Endothelial cell of umbilical vein (primary cell): ENCODE results near the gene STARD13. TPM values are rescaled to one million over a fixed set of nuclear protein-coding genes. Genes with fewer than 3 reads are reported as not detected.

Source experiments
- BruUV-seq: library from RNA; stranded (reverse); fragments of 400-500 nt; replicated peaks from 2 replicates; lab custom pipeline; 2021; lab: Mats Ljungman, UMichigan
- CTCF ChIA-PET: fragments of 300-600, 350-600 bp; sonication (Branson Sonifier 250); formaldehyde crosslinking; loops from one replicate; lab custom pipeline; 2021; ENCODE audit warnings: antibody characterized with exemption, inconsistent platforms; lab: Charles Lee
- POLR2A ChIA-PET: fragments of 300-600, 350-600 bp; sonication (Branson Sonifier 250); formaldehyde crosslinking; loops from one replicate; lab custom pipeline; 2021; ENCODE audit warnings: antibody characterized with exemption, inconsistent platforms; lab: Charles Lee
- DNase-seq: peaks from one replicate; pipeline ENCODE4 v3.0.0-alpha.2; 2011; ENCODE audit warnings: low read depth, low spot score
- FAIRE-seq: peaks from 2 replicates; lab custom pipeline; 2011; peaks lifted over from hg19 to GRCh38; lab: Jason Lieb, UNC
- H2AFZ ChIP-seq: 2 replicates; pipeline ENCODE4 v1.6.0; 2012; ENCODE audit warnings: low read depth, low read length, control low read depth, inconsistent platforms
- H3K27ac ChIP-seq: 2 replicates; pipeline ENCODE4 v1.5.1; 2011; ENCODE audit warnings: low read depth, mild to moderate bottlenecking, control low read depth, low read length, moderate library complexity; ENCODE audit not compliant: insufficient read depth
- H3K27me3 ChIP-seq, 2 experiments: 2 replicates each; pipeline versions ENCODE4 v1.6.0 to v1.6.1; 2011; ENCODE audit warnings: low read length in 2 of 2, mixed read lengths in 1 of 2; ENCODE audit not compliant: control insufficient read depth in 2 of 2, insufficient read depth in 2 of 2
- H3K36me3 ChIP-seq, 2 experiments: 2 replicates in 1 of 2; 3 replicates in 1 of 2; pipeline ENCODE4 v1.5.1; 2011; ENCODE audit warnings: low read length in 2 of 2, mild to moderate bottlenecking in 1 of 2, moderate library complexity in 1 of 2; ENCODE audit not compliant: control insufficient read depth in 2 of 2, insufficient read depth in 2 of 2; ENCODE audit errors: extremely low read depth in 1 of 2
- H3K4me1 ChIP-seq: 3 replicates; pipeline ENCODE4 v1.5.1; 2011; ENCODE audit warnings: mild to moderate bottlenecking, low read length; ENCODE audit not compliant: control insufficient read depth, insufficient read depth; ENCODE audit errors: extremely low read depth
- H3K4me2 ChIP-seq: 2 replicates; pipeline ENCODE4 v1.6.1; 2011; ENCODE audit warnings: low read length, control low read depth, mixed read lengths; ENCODE audit not compliant: insufficient read depth
- H3K4me3 ChIP-seq, 3 experiments: fragments of 200-600 bp in 1 of 3; sonication (generic), shearing (Covaris generic) in 1 of 3; replicated peaks in 1 of 3; 2 replicates each; pipeline ENCODE4 v1.5.1; 2011 to 2016; ENCODE audit warnings: control low read depth in 3 of 3, low read length in 3 of 3, mild to moderate bottlenecking in 2 of 3, inconsistent platforms in 1 of 3, low read depth in 1 of 3, moderate library complexity in 1 of 3; ENCODE audit not compliant: insufficient read depth in 1 of 3
- H3K79me2 ChIP-seq: 2 replicates; pipeline ENCODE4 v1.6.0; 2012; ENCODE audit warnings: low read length, inconsistent platforms; ENCODE audit not compliant: control insufficient read depth, insufficient read depth
- H3K9ac ChIP-seq: replicated peaks from 2 replicates; pipeline ENCODE3; 2011; ENCODE audit warnings: low read length, control low read depth; ENCODE audit not compliant: insufficient read depth; ENCODE audit errors: extremely low read depth
- H3K9me1 ChIP-seq: replicated peaks from 3 replicates; pipeline ENCODE4 v1.6.0; 2011; ENCODE audit warnings: mild to moderate bottlenecking, low read length; ENCODE audit not compliant: control insufficient read depth, insufficient read depth; ENCODE audit errors: extremely low read depth
- H3K9me3 ChIP-seq: replicated peaks from 2 replicates; pipeline ENCODE4 v1.5.1; 2012; ENCODE audit warnings: low read length, inconsistent platforms; ENCODE audit not compliant: control insufficient read depth, insufficient read depth
- H4K20me1 ChIP-seq: replicated peaks from 2 replicates; pipeline ENCODE3; 2011; ENCODE audit warnings: mild to moderate bottlenecking, low read length; ENCODE audit not compliant: control insufficient read depth, insufficient read depth; ENCODE audit errors: extremely low read depth
- EZH2 ChIP-seq: IDR thresholded peaks from 2 replicates; pipeline ENCODE4 v1.6.1; 2012; ENCODE audit warnings: borderline replicate concordance, low read depth, mild to moderate bottlenecking, moderate library complexity, low read length, inconsistent platforms; ENCODE audit not compliant: severe bottlenecking
- FOS ChIP-seq: IDR thresholded peaks from 2 replicates; pipeline ENCODE4 v1.6.1; 2011; ENCODE audit warnings: mild to moderate bottlenecking, low read length, moderate library complexity, borderline replicate concordance; ENCODE audit not compliant: insufficient read depth
- GATA2 ChIP-seq: IDR thresholded peaks from 2 replicates; pipeline ENCODE4 v1.7.0; 2011; ENCODE audit warnings: low read depth, mild to moderate bottlenecking, moderate library complexity, mixed read lengths, low read length; ENCODE audit not compliant: insufficient read length, insufficient read depth
- JUN ChIP-seq: IDR thresholded peaks from 2 replicates; pipeline ENCODE4 v1.6.1; 2011; ENCODE audit warnings: borderline replicate concordance, low read depth; ENCODE audit not compliant: insufficient read length, insufficient read depth
- MAX ChIP-seq: IDR thresholded peaks from 2 replicates; pipeline ENCODE4 v1.6.1; 2011; ENCODE audit not compliant: insufficient read depth, insufficient read length
- MYC ChIP-seq: IDR thresholded peaks from one replicate; pipeline ENCODE4 v1.6.1; 2011; ENCODE audit warnings: mild to moderate bottlenecking, low read depth, low read length
- POLR2A ChIP-seq: IDR thresholded peaks from 2 replicates; pipeline ENCODE4 v1.6.1; 2012; ENCODE audit warnings: low read depth, mild to moderate bottlenecking, control low read depth, low read length
- POLR2AphosphoS5 ChIP-seq: IDR thresholded peaks from 2 replicates; pipeline ENCODE4 v1.6.1; 2012; ENCODE audit warnings: low read depth, mild to moderate bottlenecking, control low read depth, low read length, moderate library complexity; ENCODE audit not compliant: insufficient read depth
- dilution Hi-C: fragments of 300-500 bp; cut with MboI; formaldehyde crosslinking; loops from one replicate; pipeline ENCODE4 v1.15.0; 2019; ENCODE audit warnings: low sequenced_read_pairs; ENCODE audit not compliant: extremely low pct_ligation_motif_present
- intact Hi-C: fragments of 100-400 bp; cut with micrococcal nuclease; formaldehyde crosslinking; loops from one replicate; pipeline ENCODE4 v1.10.0; 2022
- polyA plus RNA-seq, 4 experiments: library from polyadenylated mRNA; depleted of rRNA in 3 of 4; stranded (reverse) in 3 of 4; unstranded in 1 of 4; fragments of >200 nt; gene quantifications; 2 replicates each; pipeline versions ENCODE4 v1.2.1 to v1.2.3, GENCODE V29; 2011 to 2012; ENCODE audit warnings: missing spikeins in 1 of 4
- total RNA-seq: library from RNA; stranded (reverse); gene quantifications from 2 replicates; pipeline ENCODE4 v1.2.3, GENCODE V29; 2021
- TF ChIP-seq, protein P1 (sequence below), 2 donors: IDR thresholded peaks; 1 replicate in 1 of 2; 2 replicates in 1 of 2; pipeline ENCODE4 v1.5.1; 2011; ENCODE audit warnings: low read length in 2 of 2, mild to moderate bottlenecking in 2 of 2, moderate library complexity in 2 of 2, control low read depth in 1 of 2, inconsistent platforms in 1 of 2, low read depth in 1 of 2; ENCODE audit not compliant: insufficient read depth in 1 of 2; ENCODE audit errors: extremely low read depth in 1 of 2

Gene STARD13
- total and polyA plus RNA-seq, 2 donors (not counting 3 experiments of a cell fraction or from before 2014, with no cell fraction given), result 11.0 to 47.7 TPM

DNA sequence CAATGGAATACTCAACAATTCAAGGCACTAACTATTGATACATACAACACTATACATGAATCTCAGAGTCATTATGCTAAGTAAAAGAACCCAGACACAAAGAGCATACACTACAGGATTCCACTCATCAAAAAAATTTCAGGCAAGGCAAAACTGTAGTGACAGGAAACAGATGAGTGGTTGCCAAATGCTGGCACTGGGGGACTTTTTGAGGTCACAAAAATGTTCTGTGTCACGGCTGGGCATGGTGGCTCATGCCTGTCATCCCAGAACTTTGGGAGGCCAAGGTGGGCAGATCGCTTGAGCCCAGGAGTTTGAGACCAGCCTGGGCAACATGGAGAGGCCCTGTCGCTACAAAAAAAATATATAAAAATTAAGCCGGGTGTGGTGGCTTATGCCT, 139.9 kb downstream of the STARD13 start:
- no TSS peak for BruUV-seq
- no peak for TF ChIP-seq POLR2AphosphoS5
- TF ChIP-seq MYC, result no peak
- TF ChIP-seq GATA2, result no peak
- TF ChIP-seq JUN, result no peak
- no peak for TF ChIP-seq MAX
- TF ChIP-seq FOS, result no peak
- TF ChIP-seq EZH2, result no peak
- no peak for TF ChIP-seq POLR2A
- TF ChIP-seq, protein P1, sequence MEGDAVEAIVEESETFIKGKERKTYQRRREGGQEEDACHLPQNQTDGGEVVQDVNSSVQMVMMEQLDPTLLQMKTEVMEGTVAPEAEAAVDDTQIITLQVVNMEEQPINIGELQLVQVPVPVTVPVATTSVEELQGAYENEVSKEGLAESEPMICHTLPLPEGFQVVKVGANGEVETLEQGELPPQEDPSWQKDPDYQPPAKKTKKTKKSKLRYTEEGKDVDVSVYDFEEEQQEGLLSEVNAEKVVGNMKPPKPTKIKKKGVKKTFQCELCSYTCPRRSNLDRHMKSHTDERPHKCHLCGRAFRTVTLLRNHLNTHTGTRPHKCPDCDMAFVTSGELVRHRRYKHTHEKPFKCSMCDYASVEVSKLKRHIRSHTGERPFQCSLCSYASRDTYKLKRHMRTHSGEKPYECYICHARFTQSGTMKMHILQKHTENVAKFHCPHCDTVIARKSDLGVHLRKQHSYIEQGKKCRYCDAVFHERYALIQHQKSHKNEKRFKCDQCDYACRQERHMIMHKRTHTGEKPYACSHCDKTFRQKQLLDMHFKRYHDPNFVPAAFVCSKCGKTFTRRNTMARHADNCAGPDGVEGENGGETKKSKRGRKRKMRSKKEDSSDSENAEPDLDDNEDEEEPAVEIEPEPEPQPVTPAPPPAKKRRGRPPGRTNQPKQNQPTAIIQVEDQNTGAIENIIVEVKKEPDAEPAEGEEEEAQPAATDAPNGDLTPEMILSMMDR (IDR thresholded peaks at IDR 0.05; ENCODE audit: extremely low read depth in 1 of 2, insufficient read depth in 1 of 2, low read depth in 1 of 2, low read length in 2 of 2), result no peak
- intact Hi-C loops, result no loop called here
- Histone ChIP-seq H3K27me3 (no peaks in the 10 kb centered on the region), H3K36me3 (no peaks in the 10 kb centered on the region), H3K9ac (no peak overlapping the region), H3K4me2 (no peak overlapping the region), H3K4me1 (peaks cover 5% of the 10 kb centered on the region), H4K20me1 (no peaks in the 10 kb centered on the region), H3K4me3 (no peak overlapping the region), H3K9me1 (no peaks in the 10 kb centered on the region), H3K79me2 (peaks cover 40% of the 10 kb centered on the region), H3K9me3 (no peaks in the 10 kb centered on the region), H2AFZ (no peak overlapping the region), H3K27ac (no peak overlapping the region)
- no peak for FAIRE-seq
- POLR2A ChIA-PET, result no interaction called here
- dilution Hi-C loops, result no loop called here
- CTCF ChIA-PET, result interaction anchor here (1.1 to 2.6 kb wide), 5 partner anchors 8 to 82 kb away, joined by 3 to 9 read pairs (median 7); no protein-coding TSS in a partner anchor
- DNase-seq, result no peak
